ENCODE data around the gene SLC35G6.
"Not testable (repeated sequence)": the region's sequence is repeated elsewhere in the genome, so short reads cannot be mapped to it uniquely, and the experiment has no call there.

Gene SLC35G6

GRCh38 chr17:7460850-7461660 is 20.2 kb upstream of the SLC35G6 start:
- DNase-seq: no peak

GRCh38 chr17:7462474-7463371 is 18.5 kb upstream of the SLC35G6 start:
- no peak for DNase-seq

- no peak for DNase-seq
Observed at GRCh38 chr17:7463372-7463846, 17.8 kb upstream of the SLC35G6 start.

GRCh38 chr17:7464081-7464480 is 17.2 kb upstream of the SLC35G6 start:
- no peak for DNase-seq

- DNase-seq: no peak
Observed at GRCh38 chr17:7465597-7466275, 15.5 kb upstream of the SLC35G6 start.

GRCh38 chr17:7466318-7466638 is 15.0 kb upstream of the SLC35G6 start:
- DNase-seq: no peak

GRCh38 chr17:7466639-7467341 is 14.5 kb upstream of the SLC35G6 start:
- no peak for DNase-seq

- DNase-seq: no peak
Observed at GRCh38 chr17:7467498-7467897, 13.7 kb upstream of the SLC35G6 start.

GRCh38 chr17:7468290-7468689 is 13.0 kb upstream of the SLC35G6 start:
- no peak for DNase-seq

- no peak for DNase-seq
Observed at GRCh38 chr17:7468804-7469389, 12.3 kb upstream of the SLC35G6 start.

GRCh38 chr17:7469843-7470242 is 11.4 kb upstream of the SLC35G6 start:
- DNase-seq: not testable (repeated sequence)

GRCh38 chr17:7470457-7470973 is 10.7 kb upstream of the SLC35G6 start:
- DNase-seq: not testable (repeated sequence)

GRCh38 chr17:7471729-7472128 is 9.5 kb upstream of the SLC35G6 start:
- DNase-seq: no peak

GRCh38 chr17:7474767-7475166 is 6.5 kb upstream of the SLC35G6 start:
- not testable (repeated sequence) for DNase-seq

GRCh38 chr17:7475764-7476422 is 5.4 kb upstream of the SLC35G6 start:
- DNase-seq: no peak

GRCh38 chr17:7476494-7476893 is 4.8 kb upstream of the SLC35G6 start:
- DNase-seq: no peak

GRCh38 chr17:7476951-7477350 is 4.3 kb upstream of the SLC35G6 start:
- DNase-seq: no peak

- DNase-seq: no peak
Observed at GRCh38 chr17:7477392-7478275, 3.6 kb upstream of the SLC35G6 start.

GRCh38 chr17:7478276-7479212 is 2.7 kb upstream of the SLC35G6 start:
- DNase-seq: peak; percentile 64

All from activated gamma-delta T cell treated with Interleukin-2 at 50 U/mL for 16 hours (primary cell).